ENCODE data around the gene ANKRD52. TPM values are rescaled to one million over a fixed set of nuclear protein-coding genes. Genes with fewer than 3 reads are reported as not detected.

ANKRD52 gene
- total RNA-seq, 1 experiment from 2014 or later, result 45.3 TPM

DNA sequence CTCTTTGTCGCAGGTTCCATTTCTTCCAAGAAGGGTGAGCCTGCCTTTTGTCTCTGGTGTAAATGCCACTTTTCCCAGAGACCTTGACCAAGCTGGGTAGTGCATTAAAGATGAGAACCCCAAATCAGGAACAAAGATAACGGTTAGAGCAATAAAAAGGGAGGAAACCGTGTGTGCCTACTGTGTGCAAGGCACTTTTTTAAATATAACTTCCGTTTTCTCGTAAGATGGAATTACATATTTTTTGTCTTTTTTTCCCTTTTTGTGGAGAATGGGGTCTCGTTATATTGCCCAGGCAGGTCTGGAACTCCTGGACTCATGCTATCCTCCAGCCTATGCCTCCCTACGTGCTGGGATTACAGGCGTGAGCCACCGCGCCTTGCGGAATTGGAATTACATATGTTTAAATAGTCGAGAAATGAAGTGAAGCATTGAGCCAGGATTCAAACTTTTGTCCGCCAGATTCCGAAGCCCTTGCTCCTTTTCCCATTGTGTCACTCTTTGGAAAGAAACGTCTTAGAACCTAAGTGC, 34.5 kb downstream of the ANKRD52 start:
- Mint-ChIP-seq H3K9me3 (ENCODE audit: low read depth, unreplicated experiment) (no peaks in the 10 kb centered on the region), H3K27ac (ENCODE audit: unreplicated experiment) (peak overlapping the region; percentile 73), H3K36me3 (ENCODE audit: insufficient read depth, unreplicated experiment) (peaks cover 56% of the 10 kb centered on the region), H3K27me3 (ENCODE audit: unreplicated experiment) (no peaks in the 10 kb centered on the region), H3K4me3 (ENCODE audit: low read depth, unreplicated experiment) (peak overlapping the region; percentile 78), H3K4me1 (ENCODE audit: low read depth, unreplicated experiment) (peaks cover 17% of the 10 kb centered on the region)
- intact Hi-C loops (cut with micrococcal nuclease; ENCODE audit: unreplicated experiment), result loop anchor here (1.0 kb wide), 1 partner anchor 104 kb away; no protein-coding TSS in a partner anchor
- TF ChIP-seq, protein P1, sequence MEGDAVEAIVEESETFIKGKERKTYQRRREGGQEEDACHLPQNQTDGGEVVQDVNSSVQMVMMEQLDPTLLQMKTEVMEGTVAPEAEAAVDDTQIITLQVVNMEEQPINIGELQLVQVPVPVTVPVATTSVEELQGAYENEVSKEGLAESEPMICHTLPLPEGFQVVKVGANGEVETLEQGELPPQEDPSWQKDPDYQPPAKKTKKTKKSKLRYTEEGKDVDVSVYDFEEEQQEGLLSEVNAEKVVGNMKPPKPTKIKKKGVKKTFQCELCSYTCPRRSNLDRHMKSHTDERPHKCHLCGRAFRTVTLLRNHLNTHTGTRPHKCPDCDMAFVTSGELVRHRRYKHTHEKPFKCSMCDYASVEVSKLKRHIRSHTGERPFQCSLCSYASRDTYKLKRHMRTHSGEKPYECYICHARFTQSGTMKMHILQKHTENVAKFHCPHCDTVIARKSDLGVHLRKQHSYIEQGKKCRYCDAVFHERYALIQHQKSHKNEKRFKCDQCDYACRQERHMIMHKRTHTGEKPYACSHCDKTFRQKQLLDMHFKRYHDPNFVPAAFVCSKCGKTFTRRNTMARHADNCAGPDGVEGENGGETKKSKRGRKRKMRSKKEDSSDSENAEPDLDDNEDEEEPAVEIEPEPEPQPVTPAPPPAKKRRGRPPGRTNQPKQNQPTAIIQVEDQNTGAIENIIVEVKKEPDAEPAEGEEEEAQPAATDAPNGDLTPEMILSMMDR (IDR thresholded peaks at IDR 0.05; ENCODE audit: unreplicated experiment), result no peak
- no peak for DNase-seq
- no TSS peak for BruUV-seq (replicated peaks)
- CTCF ChIA-PET, result no interaction called here

DNA sequence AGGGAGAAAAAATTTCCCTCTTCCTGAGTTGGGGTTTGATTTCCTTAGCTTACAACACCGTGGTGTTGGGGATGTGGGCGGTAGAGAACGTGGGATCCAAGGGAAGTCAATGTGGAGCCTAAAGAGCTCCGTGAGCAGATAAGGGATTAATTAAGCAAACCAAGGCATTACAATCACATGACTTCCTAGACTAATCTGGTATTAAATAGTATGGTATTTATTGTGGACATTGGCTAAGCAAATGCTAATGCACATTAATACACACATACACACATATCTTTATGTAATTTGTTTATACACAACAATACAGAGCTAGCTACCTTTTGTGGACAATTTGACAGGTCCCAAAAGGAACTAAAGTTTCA, 35.7 kb downstream of the ANKRD52 start:
- TF ChIP-seq, protein P1 (IDR thresholded peaks at IDR 0.05; ENCODE audit: unreplicated experiment), result no peak
- no peaks in the 10 kb centered on the region for H3K27me3 Mint-ChIP-seq (ENCODE audit: unreplicated experiment)

DNA sequence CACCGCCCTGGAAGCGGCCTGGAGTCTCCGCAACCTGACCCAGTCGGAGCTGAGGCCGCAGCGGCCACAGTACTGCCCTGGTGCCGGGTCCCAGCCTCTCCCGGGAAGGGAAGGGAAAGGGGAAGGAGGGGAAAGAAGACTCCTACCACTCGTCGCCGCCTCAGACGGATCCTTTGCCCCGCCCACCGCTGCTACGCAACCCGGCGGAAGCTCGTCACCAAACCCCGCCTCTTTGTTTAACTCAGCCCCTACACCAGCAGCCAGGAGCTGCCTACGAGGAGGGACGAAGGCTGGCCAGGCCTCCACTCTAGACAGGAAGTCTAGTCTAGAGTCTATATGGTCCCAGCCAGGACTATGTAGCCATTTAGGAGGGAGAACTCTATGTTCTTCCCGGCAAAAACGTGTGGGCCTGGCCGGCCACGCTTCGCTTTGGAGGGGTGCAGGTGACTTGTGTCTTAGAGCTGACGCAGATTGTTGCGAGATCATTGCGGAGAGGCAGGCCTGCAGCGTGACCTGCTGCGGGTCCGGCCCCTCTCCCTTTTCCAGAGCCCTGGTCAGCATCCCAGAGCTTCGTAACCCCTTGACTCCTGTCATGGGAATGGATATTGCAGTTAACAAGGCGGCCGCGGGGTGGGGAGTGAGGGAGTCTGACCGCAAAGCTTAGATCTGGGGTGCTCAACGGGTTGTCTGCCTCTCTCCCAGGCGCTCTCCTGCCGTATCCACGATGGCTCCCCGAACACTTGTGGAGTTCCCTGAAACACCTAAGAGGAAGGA, 36.2 kb downstream of the ANKRD52 start, which contains the start of gene RNF41:
Gene RNF41, minus strand, starts transcription at position 166 of the 774 bp plus-strand sequence. CDS start 7,875 bp downstream, outside the sequence.
- Mint-ChIP-seq H3K36me3 (ENCODE audit: insufficient read depth, unreplicated experiment) (peaks cover 56% of the 10 kb centered on the region), H3K27ac (ENCODE audit: unreplicated experiment) (peak within 1 kb of the TSS; percentile 92), H3K9me3 (ENCODE audit: low read depth, unreplicated experiment) (no peaks in the 10 kb centered on the region), H3K27me3 (ENCODE audit: unreplicated experiment) (no peaks in the 10 kb centered on the region), H3K4me3 (ENCODE audit: low read depth, unreplicated experiment) (peak within 1 kb of the TSS; percentile 97), H3K4me1 (ENCODE audit: low read depth, unreplicated experiment) (peaks cover 17% of the 10 kb centered on the region)
- CTCF ChIA-PET, result interaction anchor here (0.6 to 3.0 kb wide), 20 partner anchors 11 to 501 kb away, joined by 3 to 28 read pairs (median 4); partner anchors contain the start of genes ANKRD52, CNPY2, COQ10A and CS
- DNase-seq, result peak; percentile 98
- TF ChIP-seq, protein P1 (IDR thresholded peaks at IDR 0.05; ENCODE audit: unreplicated experiment), result no peak
- intact Hi-C loops (cut with micrococcal nuclease; ENCODE audit: unreplicated experiment), result loop anchor here (1.0 kb wide), 1 partner anchor 29 kb away; no protein-coding TSS in a partner anchor
- BruUV-seq (replicated peaks), result TSS peak; percentile 73

More for the DNA sequence above, 35.7 kb downstream of the ANKRD52 start:
- no peak for DNase-seq
- H3K27ac Mint-ChIP-seq (ENCODE audit: unreplicated experiment), result peak overlapping the region; percentile 92
- BruUV-seq (replicated peaks), result no TSS peak
- H3K36me3 Mint-ChIP-seq (ENCODE audit: insufficient read depth, unreplicated experiment), result peaks cover 56% of the 10 kb centered on the region
- intact Hi-C loops (cut with micrococcal nuclease; ENCODE audit: unreplicated experiment), result loop anchor here (1.0 kb wide), 1 partner anchor 29 kb away; no protein-coding TSS in a partner anchor
- H3K4me1 Mint-ChIP-seq (ENCODE audit: low read depth, unreplicated experiment), result peaks cover 17% of the 10 kb centered on the region
- no peaks in the 10 kb centered on the region for H3K9me3 Mint-ChIP-seq (ENCODE audit: low read depth, unreplicated experiment)
- CTCF ChIA-PET, result interaction anchor here (0.5 to 3.0 kb wide), 19 partner anchors 11 to 502 kb away, joined by 3 to 28 read pairs (median 4); partner anchors contain the start of genes ANKRD52, CNPY2, COQ10A and CS
- peak overlapping the region; percentile 97 for H3K4me3 Mint-ChIP-seq (ENCODE audit: low read depth, unreplicated experiment)

DNA sequence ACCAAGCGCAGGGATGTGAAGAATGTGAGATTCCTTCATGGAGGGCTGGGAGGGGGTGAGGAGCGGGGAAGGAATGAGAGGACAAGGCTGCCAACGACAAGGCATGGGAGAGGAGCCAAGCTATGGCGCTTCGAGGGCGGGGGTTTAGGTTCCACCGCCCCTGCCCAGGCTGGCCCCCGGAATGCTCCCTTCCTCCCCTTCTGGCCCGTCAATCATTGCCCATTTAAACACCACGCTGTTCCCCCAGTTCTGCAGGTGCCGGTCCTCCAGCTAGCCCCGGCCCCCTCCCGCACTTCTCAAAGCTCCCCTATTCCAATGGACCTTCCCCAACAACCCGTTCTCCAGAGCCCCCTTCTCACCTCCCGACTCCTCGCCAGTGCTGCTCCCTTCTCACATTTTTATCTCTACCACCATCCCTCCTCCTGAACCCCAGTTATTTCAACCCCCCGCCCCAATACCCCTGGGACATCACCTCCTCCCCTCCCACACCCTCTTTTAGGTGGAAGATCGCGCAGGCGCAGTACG, 36.9 kb downstream of the ANKRD52 start:
- peak; percentile 32 for DNase-seq
- no TSS peak for BruUV-seq (replicated peaks)
- intact Hi-C loops (cut with micrococcal nuclease; ENCODE audit: unreplicated experiment), result no loop called here
- CTCF ChIA-PET, result interaction anchor here (0.7 to 3.0 kb wide), 10 partner anchors 13 to 139 kb away, joined by 3 to 28 read pairs (median 6); partner anchors contain the start of genes ANKRD52, CNPY2, COQ10A and ESYT1
- Mint-ChIP-seq H3K4me1 (ENCODE audit: low read depth, unreplicated experiment) (peaks cover 23% of the 10 kb centered on the region), H3K9me3 (ENCODE audit: low read depth, unreplicated experiment) (no peaks in the 10 kb centered on the region), H3K27ac (ENCODE audit: unreplicated experiment) (peak overlapping the region; percentile 92), H3K27me3 (ENCODE audit: unreplicated experiment) (no peaks in the 10 kb centered on the region), H3K4me3 (ENCODE audit: low read depth, unreplicated experiment) (peak overlapping the region; percentile 97), H3K36me3 (ENCODE audit: insufficient read depth, unreplicated experiment) (peaks cover 54% of the 10 kb centered on the region)
- TF ChIP-seq, protein P1 (IDR thresholded peaks at IDR 0.05; ENCODE audit: unreplicated experiment), result no peak

All from Calu3 (cell line).